Mammary epithelial cell (primary cell): ENCODE results near the gene SARS2.

ENCODE experiments used
- EZH2 ChIP-seq: IDR thresholded peaks from 2 replicates; pipeline ENCODE4 v1.6.1; 2012; ENCODE audit warnings: low read length, inconsistent platforms, borderline replicate concordance
- TF ChIP-seq, protein P1 (sequence below), 2 donors: IDR thresholded peaks in 1 of 2; conservative IDR thresholded peaks in 1 of 2; 2 replicates each; pipeline ENCODE4 v1.5.1; 2011 to 2012; ENCODE audit warnings: inconsistent platforms in 2 of 2, low read length in 2 of 2, mild to moderate bottlenecking in 2 of 2, control low read depth in 1 of 2, low read depth in 1 of 2; ENCODE audit not compliant: insufficient read depth in 1 of 2; ENCODE audit errors: extremely low read depth in 1 of 2

DNA sequence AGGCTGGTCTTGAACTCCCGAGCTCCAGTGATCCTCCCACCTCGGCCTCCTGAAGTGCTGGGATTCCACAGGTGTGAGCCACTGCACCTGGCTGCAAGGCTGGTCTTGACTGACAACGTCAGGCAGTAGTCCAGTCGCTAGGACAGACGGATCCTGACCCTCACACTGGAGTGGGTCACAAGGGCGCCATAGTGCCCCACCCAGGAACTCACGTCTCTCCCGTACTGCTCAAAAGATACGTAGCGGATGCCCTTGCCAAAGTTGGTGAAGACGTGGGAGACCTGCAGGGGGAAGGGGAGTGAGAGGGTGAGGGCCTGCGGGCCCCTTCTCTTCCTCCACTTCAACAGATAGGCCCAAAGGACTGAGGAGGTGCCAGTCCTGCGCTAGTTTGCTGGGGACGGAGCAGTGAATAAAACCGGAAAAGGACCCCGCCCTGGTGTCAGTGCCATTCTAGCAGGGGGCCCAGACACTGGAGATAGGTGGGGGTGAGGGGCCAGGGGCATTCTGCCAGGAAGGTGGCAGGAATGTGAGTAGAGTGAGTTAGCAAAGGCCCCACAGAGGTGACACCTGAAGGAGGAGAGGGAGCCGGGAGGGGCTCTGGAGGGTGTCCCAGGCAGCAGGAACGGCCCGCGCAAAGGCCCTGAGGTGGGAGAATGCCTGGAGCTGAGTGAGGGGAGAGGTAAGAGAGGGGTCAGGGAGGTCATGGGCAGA is 12.1 kb upstream of the SARS2 start:
- TF ChIP-seq, protein P1, sequence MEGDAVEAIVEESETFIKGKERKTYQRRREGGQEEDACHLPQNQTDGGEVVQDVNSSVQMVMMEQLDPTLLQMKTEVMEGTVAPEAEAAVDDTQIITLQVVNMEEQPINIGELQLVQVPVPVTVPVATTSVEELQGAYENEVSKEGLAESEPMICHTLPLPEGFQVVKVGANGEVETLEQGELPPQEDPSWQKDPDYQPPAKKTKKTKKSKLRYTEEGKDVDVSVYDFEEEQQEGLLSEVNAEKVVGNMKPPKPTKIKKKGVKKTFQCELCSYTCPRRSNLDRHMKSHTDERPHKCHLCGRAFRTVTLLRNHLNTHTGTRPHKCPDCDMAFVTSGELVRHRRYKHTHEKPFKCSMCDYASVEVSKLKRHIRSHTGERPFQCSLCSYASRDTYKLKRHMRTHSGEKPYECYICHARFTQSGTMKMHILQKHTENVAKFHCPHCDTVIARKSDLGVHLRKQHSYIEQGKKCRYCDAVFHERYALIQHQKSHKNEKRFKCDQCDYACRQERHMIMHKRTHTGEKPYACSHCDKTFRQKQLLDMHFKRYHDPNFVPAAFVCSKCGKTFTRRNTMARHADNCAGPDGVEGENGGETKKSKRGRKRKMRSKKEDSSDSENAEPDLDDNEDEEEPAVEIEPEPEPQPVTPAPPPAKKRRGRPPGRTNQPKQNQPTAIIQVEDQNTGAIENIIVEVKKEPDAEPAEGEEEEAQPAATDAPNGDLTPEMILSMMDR (conservative IDR thresholded peaks at IDR 0.05 in 1 of 2, IDR thresholded peaks at IDR 0.05 in 1 of 2; ENCODE audit: extremely low read depth in 1 of 2, insufficient read depth in 1 of 2, low read depth in 1 of 2, low read length in 2 of 2), result no peak
- TF ChIP-seq EZH2, result no peak
